ENCODE results near the gene MUC5B.
"Not testable (repeated sequence)": the region's sequence is repeated elsewhere in the genome, so short reads cannot be mapped to it uniquely, and the experiment has no call there.

MUC5B gene

DNA sequence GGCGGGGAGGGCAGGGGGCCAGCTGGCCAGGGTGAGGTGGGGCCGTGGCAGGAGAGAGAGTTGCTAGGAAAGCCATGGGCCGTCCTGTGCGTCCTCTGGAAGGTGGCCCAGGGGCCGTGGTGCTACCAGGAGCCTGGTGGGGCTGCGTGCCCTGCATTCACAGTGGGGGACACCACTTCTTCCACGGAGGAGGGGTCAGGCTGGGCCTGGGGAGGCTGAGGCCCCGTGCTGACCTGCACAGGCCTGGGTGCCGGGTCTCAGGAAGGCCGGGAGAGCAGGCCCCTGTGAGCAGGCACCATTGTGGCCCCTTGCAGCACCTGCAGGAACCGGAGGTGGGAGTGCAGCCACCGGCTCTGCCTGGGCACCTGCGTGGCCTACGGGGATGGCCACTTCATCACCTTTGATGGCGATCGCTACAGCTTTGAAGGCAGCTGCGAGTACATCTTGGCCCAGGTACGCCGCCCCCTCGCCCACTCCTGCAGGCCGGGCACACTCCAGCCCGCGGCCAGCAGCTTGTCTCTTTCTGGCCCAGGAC, 12.0 kb downstream of the MUC5B start:
- DNase-seq: no peak

- no peak for DNase-seq
These were observed 12.5 kb downstream of the MUC5B start for GRCh38 chr11:1235306-1235900.

GRCh38 chr11:1235901-1236315, 13.0 kb downstream of the MUC5B start:
- DNase-seq: no peak

- no peak for DNase-seq
These were observed 13.7 kb downstream of the MUC5B start for GRCh38 chr11:1236316-1237127.

- no peak for DNase-seq
These were observed 14.3 kb downstream of the MUC5B start for GRCh38 chr11:1237128-1237580.

- DNase-seq: no peak
These were observed 15.0 kb downstream of the MUC5B start for GRCh38 chr11:1237851-1238250.

- DNase-seq: no peak
These were observed 16.1 kb downstream of the MUC5B start for GRCh38 chr11:1238767-1239595.

GRCh38 chr11:1239596-1240205, 16.8 kb downstream of the MUC5B start:
- no peak for DNase-seq

DNA sequence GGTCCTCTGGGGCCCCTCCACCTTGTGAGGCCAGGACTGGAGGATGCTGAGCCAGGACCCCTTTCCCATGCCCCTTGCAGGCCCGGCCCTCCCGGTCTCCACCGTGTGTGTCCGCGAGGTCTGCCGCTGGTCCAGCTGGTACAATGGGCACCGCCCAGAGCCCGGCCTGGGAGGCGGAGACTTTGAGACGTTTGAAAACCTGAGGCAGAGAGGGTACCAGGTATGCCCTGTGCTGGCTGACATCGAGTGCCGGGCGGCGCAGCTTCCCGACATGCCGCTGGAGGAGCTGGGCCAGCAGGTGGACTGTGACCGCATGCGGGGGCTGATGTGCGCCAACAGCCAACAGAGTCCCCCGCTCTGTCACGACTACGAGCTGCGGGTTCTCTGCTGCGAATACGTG, 17.9 kb downstream of the MUC5B start:
- no peak for DNase-seq

- no peak for DNase-seq
These were observed 18.8 kb downstream of the MUC5B start for GRCh38 chr11:1241706-1242105.

DNA sequence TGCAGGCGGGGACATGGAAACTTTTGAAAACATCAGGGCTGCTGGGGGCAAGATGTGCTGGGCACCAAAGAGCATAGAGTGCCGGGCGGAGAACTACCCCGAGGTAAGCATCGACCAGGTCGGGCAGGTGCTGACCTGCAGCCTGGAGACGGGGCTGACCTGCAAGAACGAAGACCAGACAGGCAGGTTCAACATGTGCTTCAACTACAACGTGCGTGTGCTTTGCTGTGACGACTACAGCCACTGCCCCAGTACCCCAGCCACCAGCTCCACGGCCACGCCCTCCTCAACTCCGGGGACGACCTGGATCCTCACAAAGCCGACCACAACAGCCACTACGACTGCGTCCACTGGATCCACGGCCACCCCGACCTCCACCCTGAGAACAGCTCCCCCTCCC, 19.4 kb downstream of the MUC5B start:
- DNase-seq: no peak

- DNase-seq: not testable (repeated sequence)
These were observed 19.9 kb downstream of the MUC5B start for GRCh38 chr11:1242751-1243150.

GRCh38 chr11:1243521-1243920, 20.7 kb downstream of the MUC5B start:
- not testable (repeated sequence) for DNase-seq

DNA sequence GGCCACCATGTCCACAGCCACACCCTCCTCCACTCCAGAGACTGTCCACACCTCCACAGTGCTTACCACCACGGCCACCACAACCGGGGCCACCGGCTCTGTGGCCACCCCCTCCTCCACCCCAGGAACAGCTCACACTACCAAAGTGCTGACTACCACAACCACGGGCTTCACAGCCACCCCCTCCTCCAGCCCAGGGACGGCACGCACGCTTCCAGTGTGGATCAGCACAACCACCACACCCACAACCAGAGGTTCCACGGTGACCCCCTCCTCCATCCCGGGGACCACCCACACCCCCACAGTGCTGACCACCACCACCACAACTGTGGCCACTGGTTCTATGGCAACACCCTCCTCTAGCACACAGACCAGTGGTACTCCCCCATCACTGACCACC, 21.7 kb downstream of the MUC5B start:
- DNase-seq: not testable (repeated sequence)

GRCh38 chr11:1245717-1246116, 22.9 kb downstream of the MUC5B start:
- not testable (repeated sequence) for DNase-seq

GRCh38 chr11:1246301-1246700, 23.4 kb downstream of the MUC5B start:
- not testable (repeated sequence) for DNase-seq

DNA sequence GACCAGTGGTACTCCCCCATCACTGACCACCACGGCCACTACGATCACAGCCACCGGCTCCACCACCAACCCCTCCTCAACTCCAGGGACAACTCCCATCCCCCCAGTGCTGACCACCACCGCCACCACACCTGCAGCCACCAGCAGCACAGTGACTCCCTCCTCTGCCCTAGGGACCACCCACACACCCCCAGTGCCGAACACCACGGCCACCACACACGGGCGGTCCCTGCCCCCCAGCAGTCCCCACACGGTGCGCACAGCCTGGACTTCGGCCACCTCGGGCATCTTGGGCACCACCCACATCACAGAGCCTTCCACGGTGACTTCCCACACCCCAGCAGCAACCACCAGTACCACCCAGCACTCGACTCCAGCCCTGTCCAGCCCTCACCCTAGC, 24.2 kb downstream of the MUC5B start:
- not testable (repeated sequence) for DNase-seq

DNA sequence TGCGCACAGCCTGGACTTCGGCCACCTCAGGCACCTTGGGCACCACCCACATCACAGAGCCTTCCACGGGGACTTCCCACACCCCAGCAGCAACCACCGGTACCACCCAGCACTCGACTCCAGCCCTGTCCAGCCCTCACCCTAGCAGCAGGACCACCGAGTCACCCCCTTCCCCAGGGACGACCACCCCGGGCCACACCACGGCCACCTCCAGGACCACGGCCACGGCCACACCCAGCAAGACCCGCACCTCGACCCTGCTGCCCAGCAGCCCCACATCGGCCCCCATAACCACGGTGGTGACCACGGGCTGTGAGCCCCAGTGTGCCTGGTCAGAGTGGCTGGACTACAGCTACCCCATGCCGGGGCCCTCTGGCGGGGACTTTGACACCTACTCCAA, 26.1 kb downstream of the MUC5B start:
- not testable (repeated sequence) for DNase-seq

- DNase-seq: not testable (repeated sequence)
These were observed 27.5 kb downstream of the MUC5B start for GRCh38 chr11:1250411-1250810.

GRCh38 chr11:1251236-1251770, 28.4 kb downstream of the MUC5B start:
- no peak for DNase-seq

DNA sequence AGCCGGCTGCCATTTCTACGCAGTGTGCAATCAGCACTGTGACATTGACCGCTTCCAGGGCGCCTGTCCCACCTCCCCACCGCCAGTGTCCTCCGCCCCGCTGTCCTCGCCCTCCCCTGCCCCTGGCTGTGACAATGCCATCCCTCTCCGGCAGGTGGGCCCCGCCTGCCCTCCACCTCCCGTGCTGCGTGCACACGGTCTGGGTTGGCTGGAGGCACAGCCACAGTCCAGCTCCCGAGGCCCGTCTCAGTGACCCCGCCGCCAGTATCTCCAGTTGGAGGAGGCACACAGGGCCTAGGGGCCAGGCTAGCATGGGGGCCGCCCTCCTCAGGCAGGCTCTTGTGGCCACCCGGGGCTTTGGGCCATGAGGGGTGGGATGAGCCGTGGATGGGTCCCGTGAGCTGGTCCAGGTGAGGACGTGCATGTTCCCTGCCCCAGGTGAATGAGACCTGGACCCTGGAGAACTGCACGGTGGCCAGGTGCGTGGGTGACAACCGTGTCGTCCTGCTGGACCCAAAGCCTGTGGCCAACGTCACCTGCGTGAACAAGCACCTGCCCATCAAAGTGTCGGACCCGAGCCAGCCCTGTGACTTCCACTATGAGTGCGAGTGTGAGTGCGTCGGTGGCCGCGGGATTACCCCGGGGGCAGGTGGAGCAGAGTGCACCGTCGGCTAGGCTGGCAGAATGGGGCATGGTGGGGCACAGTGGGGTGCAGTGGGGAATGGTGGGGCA, 29.7 kb downstream of the MUC5B start:
- no peak for DNase-seq

DNA sequence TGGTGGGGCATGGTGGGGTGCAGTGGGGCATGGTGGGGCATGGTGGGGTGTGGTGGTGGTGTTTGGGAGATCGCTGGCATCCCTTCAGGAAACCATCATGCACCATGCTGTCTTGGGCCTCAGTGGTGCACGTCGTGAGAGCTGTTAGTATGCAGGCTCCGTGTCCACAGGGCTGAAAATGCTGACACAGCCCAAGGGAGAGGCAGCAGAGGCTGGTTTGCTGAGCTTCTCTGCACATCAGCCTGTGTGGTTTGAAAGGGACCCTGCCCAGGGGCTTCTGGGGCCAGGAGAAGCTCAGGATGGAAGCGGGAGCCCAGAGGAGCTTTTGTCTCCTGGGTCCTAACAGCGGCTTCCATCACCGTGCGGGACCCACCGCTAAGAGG, 30.2 kb downstream of the MUC5B start:
- DNase-seq: no peak

All from fibroblast of upper back skin (primary cell).